NCI-H524 treated with DMSO at 0.1 percent for 48 hours (cell line): ENCODE measurements around the gene FBP1.
"Not testable (repeated sequence)": the region's sequence is repeated elsewhere in the genome, so short reads cannot be mapped to it uniquely, and the experiment has no call there.

Experiments
- DNase-seq: peaks from one replicate; lab custom pipeline; 2025; lab: John Stamatoyannopoulos, UW

The FBP1 gene

DNA sequence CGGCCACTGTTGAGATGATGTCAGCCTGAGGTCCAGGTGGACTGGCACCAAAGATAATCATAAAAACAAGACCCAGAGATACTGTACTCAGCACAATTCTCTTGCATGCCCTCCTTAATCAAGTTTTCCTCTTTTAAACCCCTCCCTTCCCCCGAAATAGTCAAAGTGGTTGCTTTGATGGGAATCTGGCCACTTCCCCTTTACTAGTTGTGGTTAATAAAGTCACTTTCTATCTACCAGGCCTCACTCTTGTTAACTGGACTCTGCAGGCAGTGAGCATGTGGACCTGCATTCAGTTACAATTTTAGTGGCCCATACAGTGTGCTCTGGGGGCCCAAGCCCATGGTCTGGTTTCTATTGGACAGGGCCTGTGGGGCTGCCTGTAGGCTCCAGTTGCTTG lies 63.2 kb downstream of the FBP1 start:
- DNase-seq, result no peak

DNA sequence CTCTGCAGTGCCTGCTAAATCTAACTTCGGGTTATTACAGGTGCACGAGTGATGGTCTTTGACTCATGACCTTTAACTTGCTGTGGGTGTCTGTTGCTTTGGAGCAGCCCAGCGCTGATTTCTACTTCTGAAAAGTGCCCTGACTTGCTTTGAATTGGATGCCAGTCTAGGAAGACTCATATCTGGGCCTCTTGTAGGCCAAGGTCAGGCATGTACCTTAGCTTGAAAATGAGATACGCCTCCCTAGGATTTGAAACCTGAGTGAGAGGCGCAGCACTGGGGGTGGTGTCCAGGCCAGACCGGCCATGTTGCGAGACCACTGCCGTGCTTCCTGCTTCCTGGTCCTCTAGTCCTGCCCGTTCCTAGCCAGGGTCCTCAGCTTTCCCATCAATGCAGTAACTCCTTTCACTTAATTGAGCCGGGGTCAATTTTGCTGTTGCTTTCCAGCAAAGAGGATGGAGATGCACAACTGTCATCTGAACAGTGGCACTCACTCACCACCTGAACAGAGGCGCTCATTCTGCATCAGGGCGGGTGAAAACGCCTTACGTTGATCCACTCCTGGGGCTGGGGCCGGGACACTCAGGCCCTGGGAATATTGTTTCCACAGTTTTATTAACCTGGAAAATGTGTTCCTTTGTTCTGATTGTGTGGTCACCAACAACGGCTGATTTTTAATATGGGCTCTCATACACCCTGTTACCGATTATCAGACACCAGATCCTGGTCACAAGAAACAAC lies 70.2 kb downstream of the FBP1 start:
- no peak for DNase-seq

DNA sequence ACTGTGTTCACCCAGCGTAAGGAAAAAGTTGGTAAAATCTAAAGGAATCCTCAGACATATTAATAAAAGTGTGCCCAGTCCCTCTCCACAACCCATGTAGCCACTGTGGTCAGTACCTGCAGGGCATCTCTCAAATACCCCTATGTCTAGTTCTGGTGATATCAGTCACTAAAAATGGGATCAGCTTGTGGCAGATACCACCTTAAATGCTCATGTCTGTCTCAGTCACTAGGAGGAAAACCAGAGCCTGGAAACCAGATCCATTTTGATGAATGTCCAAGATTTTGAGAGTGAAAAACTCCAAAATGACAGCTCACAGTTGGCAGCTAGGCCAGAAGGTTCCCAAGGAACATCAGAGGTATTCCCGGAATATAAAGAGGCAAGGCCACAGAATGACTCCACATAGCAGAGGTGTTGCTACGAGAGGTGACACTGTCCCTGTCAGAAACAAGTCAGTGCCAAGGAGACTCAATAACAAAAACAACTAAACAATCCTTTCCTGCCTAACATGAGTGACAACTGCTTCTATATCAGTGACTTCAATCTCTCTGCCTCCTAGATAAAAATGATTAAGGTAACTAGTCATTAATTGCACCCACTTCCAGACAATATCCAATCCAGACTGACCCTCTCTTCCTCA lies 70.9 kb downstream of the FBP1 start:
- DNase-seq, result no peak

DNA sequence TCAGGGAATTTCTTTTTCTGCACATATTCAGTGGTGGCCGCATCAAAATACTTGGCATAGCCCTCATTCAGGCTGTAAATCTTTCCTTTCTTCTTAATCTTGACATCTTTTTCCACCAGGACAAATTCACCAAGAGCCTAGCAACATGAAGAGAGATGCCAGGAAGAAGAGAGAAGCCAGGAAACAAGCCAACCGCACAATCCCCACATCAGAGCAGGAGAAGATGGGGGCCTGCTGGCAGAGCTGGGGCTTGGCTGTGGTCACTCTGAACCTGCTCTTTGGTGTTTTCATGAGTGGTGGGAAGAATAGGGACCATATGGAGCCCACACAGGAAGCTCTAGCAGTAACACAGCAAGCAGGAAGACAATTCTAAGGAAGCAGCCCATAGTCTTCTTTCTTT lies 72.0 kb downstream of the FBP1 start:
- DNase-seq, result no peak

DNA sequence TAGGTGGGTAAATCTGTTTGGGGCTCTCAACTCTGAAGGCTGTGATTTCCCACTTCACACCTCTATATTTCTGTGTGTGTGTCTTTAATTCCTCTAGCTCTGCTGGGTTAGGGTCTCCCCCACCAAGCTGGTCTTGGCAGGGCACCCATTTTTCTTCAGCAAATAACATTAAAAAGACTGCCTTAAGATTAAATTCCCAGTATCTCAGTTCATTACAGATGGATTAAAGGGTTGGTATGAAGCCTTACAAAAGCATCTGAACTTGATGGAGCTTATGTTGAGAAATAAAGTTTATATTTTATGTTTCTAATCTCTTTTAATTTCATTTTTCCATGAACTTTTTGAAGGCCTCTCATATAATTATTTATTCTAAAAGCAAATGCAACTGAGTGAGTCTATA lies 72.8 kb downstream of the FBP1 start:
- DNase-seq, result no peak

DNA sequence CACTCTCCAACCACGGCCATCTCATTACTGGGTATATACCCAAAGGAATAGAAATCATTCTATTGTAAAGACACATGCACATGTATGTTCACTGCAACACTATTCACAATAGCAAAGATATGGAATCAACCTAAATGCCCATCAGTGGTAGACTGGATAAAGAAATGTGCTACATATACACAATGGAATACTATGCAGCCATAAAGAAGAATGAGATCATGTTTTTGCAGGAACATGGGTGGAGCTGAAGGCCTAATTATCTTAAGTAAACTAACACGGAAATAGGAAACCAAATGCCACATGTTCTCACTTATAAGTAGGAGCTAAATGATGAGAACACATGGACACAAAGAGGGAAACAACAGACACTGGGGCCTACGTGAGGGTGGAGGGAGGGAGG lies 75.0 kb downstream of the FBP1 start:
- DNase-seq, result not testable (repeated sequence)

DNA sequence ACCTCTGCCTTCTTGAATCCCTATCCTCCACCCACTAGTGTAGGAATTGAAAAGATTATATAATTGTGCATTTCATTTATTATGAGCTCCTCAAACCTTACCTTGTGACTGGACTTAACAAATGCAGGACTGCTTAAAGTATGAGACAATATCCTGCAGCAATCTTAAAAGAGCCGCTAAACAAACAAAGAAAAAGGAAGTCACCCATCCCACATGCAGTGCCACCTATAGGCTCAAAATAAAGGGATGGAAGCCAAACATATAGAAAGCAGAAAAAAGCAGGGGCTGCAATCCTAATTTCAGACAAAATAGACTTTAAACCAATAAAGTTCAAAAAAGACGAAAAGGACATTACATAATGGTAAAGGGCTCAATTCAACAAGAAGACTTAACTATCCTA lies 75.8 kb downstream of the FBP1 start:
- DNase-seq, result no peak

DNA sequence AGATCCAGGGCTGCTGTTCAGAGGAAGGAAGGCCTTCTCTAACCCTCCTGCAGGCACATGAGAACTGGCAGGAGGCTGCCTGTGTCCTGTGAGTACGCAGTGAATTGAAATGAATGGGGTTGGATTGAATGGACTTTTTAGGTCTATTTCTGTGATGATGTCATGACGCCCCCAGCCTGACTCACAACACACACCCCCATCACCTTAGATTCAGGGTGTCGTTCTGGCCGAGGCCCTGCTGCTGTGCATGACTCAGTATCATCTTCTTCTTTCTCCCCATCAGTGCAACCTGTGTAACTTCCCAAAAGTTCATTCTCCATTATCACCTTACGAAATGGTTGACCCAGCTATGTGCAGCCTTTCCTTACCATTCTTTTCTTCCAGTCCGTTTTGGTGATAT lies 79.1 kb downstream of the FBP1 start:
- DNase-seq, result no peak

DNA sequence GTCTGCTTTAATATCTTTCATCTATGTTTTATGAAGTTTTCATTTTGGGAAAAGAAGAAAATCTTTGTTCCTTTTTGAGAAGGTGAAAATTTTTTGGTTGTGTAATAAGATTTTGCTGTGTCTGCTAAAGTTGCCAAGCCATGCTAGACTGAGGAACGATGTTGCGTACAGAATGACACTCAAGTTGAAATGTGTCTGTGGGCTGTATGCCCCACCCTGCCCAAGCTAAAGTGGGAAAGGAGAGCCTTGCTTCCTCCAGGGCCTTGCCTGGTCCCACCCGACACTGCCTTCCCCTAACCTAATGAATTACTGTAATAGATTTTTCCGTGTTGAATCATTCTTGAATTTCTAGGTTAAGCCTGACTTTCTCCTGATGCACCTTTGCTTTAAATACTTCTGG lies 81.9 kb downstream of the FBP1 start:
- DNase-seq, result no peak

DNA sequence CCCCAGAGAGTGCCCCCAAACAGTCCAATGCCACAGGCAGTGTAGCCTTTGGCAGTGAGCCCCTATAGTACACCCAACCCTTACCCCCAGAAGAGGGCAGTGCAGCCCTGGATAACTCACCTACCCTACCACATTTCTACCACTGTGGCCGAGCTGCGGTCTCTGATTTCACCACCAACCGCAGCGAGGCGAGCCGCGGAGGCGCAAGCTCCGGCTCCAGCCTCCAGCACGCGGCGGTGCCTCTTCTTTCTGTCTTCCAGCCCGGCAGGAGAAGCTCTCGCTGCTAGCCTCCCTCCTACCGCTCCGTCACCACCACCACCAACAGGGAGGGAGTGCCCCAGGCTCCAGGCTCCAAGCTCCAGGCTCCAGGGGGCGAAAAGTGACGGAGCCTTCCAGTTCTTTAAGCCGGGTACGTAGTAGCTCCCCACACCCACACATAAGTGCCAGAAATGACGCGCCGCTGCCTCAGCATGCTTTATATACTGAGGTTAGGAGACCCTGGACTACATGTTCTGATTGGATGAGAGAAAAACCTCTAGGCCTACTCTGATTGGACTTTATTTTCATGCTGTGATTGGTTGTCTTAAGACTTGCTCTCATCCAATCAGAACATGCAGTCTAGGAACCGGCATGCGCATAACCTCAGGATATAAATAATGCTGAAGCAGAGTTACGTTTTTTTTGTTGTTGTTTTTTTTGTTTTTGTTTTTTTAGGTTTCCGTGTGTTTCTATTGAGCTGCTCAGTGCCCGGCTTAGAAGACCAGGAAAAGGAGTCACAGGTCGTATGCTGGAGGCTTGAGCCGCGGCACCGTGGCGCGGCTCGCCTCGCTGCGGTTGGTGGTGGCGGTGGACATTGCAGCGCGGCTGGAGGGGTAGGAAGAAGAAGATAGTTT lies 84.6 kb downstream of the FBP1 start, which contains the start of gene PCAT7:
PCAT7 (plus strand) TSS at position 645 of the 893 bp plus-strand sequence.
- peak; percentile 81 for DNase-seq

DNA sequence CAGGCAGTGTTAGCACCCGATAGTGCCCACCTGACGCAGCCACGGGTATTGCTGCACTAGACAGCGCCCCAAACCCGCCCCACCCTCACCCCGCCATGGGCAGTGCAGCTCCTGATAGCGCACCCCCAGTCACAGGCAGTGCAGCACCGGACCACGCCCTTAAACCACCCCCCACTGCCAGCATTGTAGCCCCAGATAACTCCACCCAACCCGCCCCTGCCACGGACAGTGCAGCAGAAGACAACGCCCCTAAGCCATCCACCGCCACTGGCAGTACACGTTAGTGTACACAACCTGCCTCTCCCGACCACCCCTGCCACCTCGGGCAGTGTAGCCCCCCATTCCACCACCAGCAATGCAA lies 85.3 kb downstream of the FBP1 start:
- no peak for DNase-seq
